ENCODE data around the gene MLEC.
"Not testable (repeated sequence)": the region's sequence is repeated elsewhere in the genome, so short reads cannot be mapped to it uniquely, and the experiment has no call there.

MLEC gene

GRCh38 chr12:120662879-120663278 is 24.1 kb upstream of the MLEC start:
- DNase-seq (ENCODE audit: low read depth in 2 of 2), result no peak

- DNase-seq (ENCODE audit: low read depth in 2 of 2), result no peak
Observed at GRCh38 chr12:120663741-120664140, 23.2 kb upstream of the MLEC start.

GRCh38 chr12:120666571-120667390 is 20.2 kb upstream of the MLEC start:
- DNase-seq (ENCODE audit: low read depth in 2 of 2), result no peak

- DNase-seq (ENCODE audit: low read depth in 2 of 2), result no peak
Observed at GRCh38 chr12:120668091-120668867, 18.7 kb upstream of the MLEC start.

GRCh38 chr12:120668868-120669840 is 17.8 kb upstream of the MLEC start:
- DNase-seq (ENCODE audit: low read depth in 2 of 2), result no peak

GRCh38 chr12:120670237-120670636 is 16.7 kb upstream of the MLEC start:
- not testable (repeated sequence) for DNase-seq (ENCODE audit: low read depth in 2 of 2)

- DNase-seq (ENCODE audit: low read depth in 2 of 2), result no peak
Observed at GRCh38 chr12:120670667-120671066, 16.3 kb upstream of the MLEC start.

GRCh38 chr12:120674097-120674636 is 12.8 kb upstream of the MLEC start:
- no peak for DNase-seq (ENCODE audit: low read depth in 2 of 2)

- no peak for DNase-seq (ENCODE audit: low read depth in 2 of 2)
Observed at GRCh38 chr12:120677765-120678473, 9.0 kb upstream of the MLEC start.

- DNase-seq (ENCODE audit: low read depth in 2 of 2), result no peak
Observed at GRCh38 chr12:120678572-120678971, 8.4 kb upstream of the MLEC start.

- no peak for DNase-seq (ENCODE audit: low read depth in 2 of 2)
Observed at GRCh38 chr12:120680165-120680738, 6.7 kb upstream of the MLEC start.

GRCh38 chr12:120684523-120684932 is 2.4 kb upstream of the MLEC start:
- DNase-seq (ENCODE audit: low read depth in 2 of 2), result no peak

- no peak for DNase-seq (ENCODE audit: low read depth in 2 of 2)
Observed at GRCh38 chr12:120685522-120685921, 1.4 kb upstream of the MLEC start.

GRCh38 chr12:120686151-120686689 is 729 bp upstream of the MLEC start:
- peak; percentile 91 to 92 for DNase-seq (ENCODE audit: low read depth in 2 of 2)

- no peak for DNase-seq (ENCODE audit: low read depth in 2 of 2)
Observed at GRCh38 chr12:120687578-120688289, 785 bp downstream of the MLEC start.

- DNase-seq (ENCODE audit: low read depth in 2 of 2), result no peak
Observed at GRCh38 chr12:120688527-120689071, 1.6 kb downstream of the MLEC start.

- DNase-seq (ENCODE audit: low read depth in 2 of 2), result no peak
Observed at GRCh38 chr12:120689397-120690082, 2.6 kb downstream of the MLEC start.

- no peak for DNase-seq (ENCODE audit: low read depth in 2 of 2)
Observed at GRCh38 chr12:120690083-120690450, 3.1 kb downstream of the MLEC start.

- DNase-seq (ENCODE audit: low read depth in 2 of 2), result no peak
Observed at GRCh38 chr12:120690978-120691377, 4.0 kb downstream of the MLEC start.
